HG02840 (cell line): Measurements from ENCODE around the gene AGAP4.
"Not testable (repeated sequence)": the region's sequence is repeated elsewhere in the genome, so short reads cannot be mapped to it uniquely, and the experiment has no call there.

Source experiments
- ATAC-seq: cut with Tn5 transposase; IDR thresholded peaks from one replicate; pipeline ENCODE4 v1.9.1; 2021; ENCODE audit warnings: mild to moderate bottlenecking, moderate library complexity, moderate number of reproducible peaks; ENCODE audit not compliant: unreplicated experiment, low FRiP score

Gene AGAP4

GRCh38 chr10:45847400-45847799 is at the start of gene AGAP4:
Gene AGAP4 (minus strand): TSS chr10:45847500. CDS start chr10:45847347, 153 bp downstream.
- not testable (repeated sequence) for ATAC-seq

- ATAC-seq, result not testable (repeated sequence)
Measured at GRCh38 chr10:45890721-45891120, 43.4 kb upstream of the AGAP4 start.

- ATAC-seq, result not testable (repeated sequence)
Measured at GRCh38 chr10:45889539-45890230, 42.4 kb upstream of the AGAP4 start.

- ATAC-seq, result not testable (repeated sequence)
Measured at GRCh38 chr10:45882880-45883279, 35.6 kb upstream of the AGAP4 start.

GRCh38 chr10:45865404-45865803 is 18.1 kb upstream of the AGAP4 start:
- not testable (repeated sequence) for ATAC-seq

GRCh38 chr10:45864264-45864663 is 17.0 kb upstream of the AGAP4 start:
- not testable (repeated sequence) for ATAC-seq

- not testable (repeated sequence) for ATAC-seq
Measured at GRCh38 chr10:45863632-45864031, 16.3 kb upstream of the AGAP4 start.

GRCh38 chr10:45857931-45858330 is 10.6 kb upstream of the AGAP4 start:
- not testable (repeated sequence) for ATAC-seq

GRCh38 chr10:45848467-45848866 is 1.2 kb upstream of the AGAP4 start:
- ATAC-seq, result not testable (repeated sequence)

GRCh38 chr10:45822918-45823317 is 24.4 kb downstream of the AGAP4 start:
- ATAC-seq, result not testable (repeated sequence)

GRCh38 chr10:45820107-45820830 is 27.0 kb downstream of the AGAP4 start:
- ATAC-seq, result not testable (repeated sequence)

- no peak for ATAC-seq
Measured at GRCh38 chr10:45819552-45819951, 27.7 kb downstream of the AGAP4 start.

- no peak for ATAC-seq
Measured at GRCh38 chr10:45817912-45818311, 29.4 kb downstream of the AGAP4 start.

GRCh38 chr10:45817130-45817859 is 30.0 kb downstream of the AGAP4 start:
- ATAC-seq, result no peak

- ATAC-seq, result not testable (repeated sequence)
Measured at GRCh38 chr10:45814146-45814545, 33.2 kb downstream of the AGAP4 start.

- ATAC-seq, result not testable (repeated sequence)
Measured at GRCh38 chr10:45812959-45813358, 34.3 kb downstream of the AGAP4 start.

GRCh38 chr10:45811075-45811474 is 36.2 kb downstream of the AGAP4 start:
- ATAC-seq, result no peak

- ATAC-seq, result no peak
Measured at GRCh38 chr10:45809837-45810236, 37.5 kb downstream of the AGAP4 start.

GRCh38 chr10:45804996-45805395 is 42.3 kb downstream of the AGAP4 start:
- ATAC-seq, result not testable (repeated sequence)

GRCh38 chr10:45803060-45804010 is 44.0 kb downstream of the AGAP4 start:
- not testable (repeated sequence) for ATAC-seq
